Activated CD4-positive, alpha-beta memory T cell treated with anti-CD3 and anti-CD28 coated beads, Interleukin-2, amount 10 ng/mL, durations not matched to agents 7 days and 5 days (primary cell): ENCODE results near the gene SLC9C2. TPM values are rescaled to one million over a fixed set of nuclear protein-coding genes. Genes with fewer than 3 reads are reported as not detected.
A peak's percentile ranks its signal among the peaks of the same experiment; 100 is the strongest.
"Not testable (repeated sequence)": the region's sequence is repeated elsewhere in the genome, so short reads cannot be mapped to it uniquely, and the experiment has no call there.

ENCODE experiments used
- CTCF ChIA-PET: fragments of 350-600 bp; sonication (Branson Sonifier 250); formaldehyde crosslinking; loops from one replicate; lab custom pipeline; 2021; ENCODE audit warnings: antibody characterized with exemption, inconsistent platforms; lab: Charles Lee
- POLR2A ChIA-PET: fragments of 350-600 bp; sonication (Branson Sonifier 250); formaldehyde crosslinking; loops from one replicate; lab custom pipeline; 2021; ENCODE audit warnings: antibody characterized with exemption; lab: Charles Lee
- DNase-seq: peaks from one replicate; pipeline ENCODE4 v3.0.0-alpha.2; 2020
- H3K27ac Mint-ChIP-seq: one replicate; pipeline ENCODE4 v1.8.0; 2021; ENCODE audit warnings: mild to moderate bottlenecking, mixed read lengths
- H3K27me3 Mint-ChIP-seq: one replicate; pipeline ENCODE4 v1.8.0; 2021; ENCODE audit warnings: mixed read lengths
- H3K36me3 Mint-ChIP-seq: one replicate; pipeline ENCODE4 v1.8.0; 2021; ENCODE audit warnings: low read depth, mixed read lengths
- H3K4me1 Mint-ChIP-seq: one replicate; pipeline ENCODE4 v1.8.0; 2021; ENCODE audit warnings: mixed read lengths
- H3K4me3 Mint-ChIP-seq: one replicate; pipeline ENCODE4 v1.8.0; 2021; ENCODE audit warnings: mild to moderate bottlenecking, mixed read lengths
- H3K9me3 Mint-ChIP-seq: one replicate; pipeline ENCODE4 v1.8.0; 2021; ENCODE audit warnings: mixed read lengths
- total RNA-seq, 2 experiments: library from RNA; stranded (reverse); gene quantifications; one replicate each; pipeline ENCODE4 v1.2.3, GENCODE V29; 2021

SLC9C2 gene
- total RNA-seq, 2 experiments from 2014 or later, result not detected

DNA sequence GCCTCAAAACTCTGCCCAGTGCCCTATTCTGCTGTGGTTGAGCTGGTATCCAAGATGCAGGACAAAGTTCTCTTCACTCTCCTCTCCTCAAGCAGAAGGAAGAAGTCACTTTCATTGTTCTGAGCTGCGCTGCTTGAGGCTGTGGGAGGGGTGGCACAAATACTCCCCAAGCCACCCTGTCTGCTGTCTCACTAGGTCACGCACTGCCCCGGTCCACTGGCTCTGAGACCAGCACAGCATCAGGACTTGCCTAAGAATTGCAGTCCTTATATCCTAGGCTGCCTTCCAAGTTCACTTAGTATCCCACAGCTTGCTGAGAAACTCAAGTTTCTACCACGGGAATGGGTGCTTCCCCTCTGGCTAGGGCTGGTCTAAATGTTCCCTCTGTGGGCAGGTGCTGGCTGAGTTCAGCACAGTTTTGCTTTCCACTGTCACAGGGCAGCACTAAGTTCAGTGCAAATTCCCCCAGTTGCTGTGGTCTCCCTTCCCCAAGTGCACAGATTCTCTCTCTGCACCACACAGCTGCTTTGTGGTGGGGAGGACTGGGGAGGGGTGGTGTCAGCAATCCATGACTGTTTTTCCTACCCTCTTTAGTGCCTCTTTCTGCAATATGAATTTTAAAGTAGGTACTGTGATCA lies 32.4 kb downstream of the SLC9C2 start:
- no peak overlapping the region for H3K27ac Mint-ChIP-seq
- peaks cover 18% of the 10 kb centered on the region for H3K27me3 Mint-ChIP-seq
- DNase-seq, result no peak
- ChIA-PET POLR2A (no interaction called here), CTCF (no interaction called here)
- H3K4me1 Mint-ChIP-seq, result no peaks in the 10 kb centered on the region
- no peak overlapping the region for H3K4me3 Mint-ChIP-seq
- no peaks in the 10 kb centered on the region for H3K36me3 Mint-ChIP-seq
- H3K9me3 Mint-ChIP-seq, result peaks cover 8% of the 10 kb centered on the region

DNA sequence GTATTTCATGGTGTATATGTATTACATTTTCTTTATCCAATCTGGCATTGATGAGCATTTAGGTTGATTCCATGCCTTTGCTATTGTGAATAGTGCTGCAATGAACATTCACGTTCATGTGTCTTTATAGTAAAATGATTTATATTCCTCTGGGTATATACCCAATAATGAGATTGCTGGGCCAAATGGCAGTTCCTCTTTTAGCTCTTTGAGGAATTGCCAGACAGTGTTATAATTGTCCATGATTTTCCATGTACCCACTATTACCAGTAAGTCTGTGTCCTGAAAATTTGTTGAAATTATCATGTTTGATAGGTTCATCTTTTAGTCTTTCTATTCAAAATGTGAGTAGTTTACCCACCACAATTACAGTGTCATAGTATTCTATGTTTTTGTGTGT lies 34.4 kb downstream of the SLC9C2 start:
- H3K4me3 Mint-ChIP-seq, result no peak overlapping the region
- no peak for DNase-seq
- peaks cover 10% of the 10 kb centered on the region for H3K9me3 Mint-ChIP-seq
- POLR2A ChIA-PET, result no interaction called here
- no peak overlapping the region for H3K27ac Mint-ChIP-seq
- H3K36me3 Mint-ChIP-seq, result no peaks in the 10 kb centered on the region
- H3K27me3 Mint-ChIP-seq, result peaks cover 26% of the 10 kb centered on the region
- H3K4me1 Mint-ChIP-seq, result no peaks in the 10 kb centered on the region
- CTCF ChIA-PET, result no interaction called here

DNA sequence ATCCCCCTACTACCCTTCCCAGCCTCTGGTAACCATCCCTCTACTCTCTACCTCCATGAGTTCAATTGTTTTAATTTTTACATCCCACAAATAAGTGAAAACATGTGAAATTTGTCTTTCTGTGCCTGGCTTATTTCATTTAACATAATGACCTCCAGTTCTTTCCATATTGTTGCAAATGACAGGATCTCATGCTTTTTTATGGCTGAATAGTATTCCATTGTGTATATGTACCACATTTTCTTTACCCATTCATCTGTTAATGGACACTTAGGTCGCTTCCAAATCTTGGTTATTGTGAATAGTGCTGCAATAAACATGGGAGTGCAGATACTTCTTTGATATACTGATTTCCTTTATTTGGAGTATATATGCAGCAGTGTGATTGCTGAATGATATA lies 39.0 kb downstream of the SLC9C2 start:
- POLR2A ChIA-PET, H3K9me3 Mint-ChIP-seq, H3K36me3 Mint-ChIP-seq: not testable (repeated sequence)

DNA sequence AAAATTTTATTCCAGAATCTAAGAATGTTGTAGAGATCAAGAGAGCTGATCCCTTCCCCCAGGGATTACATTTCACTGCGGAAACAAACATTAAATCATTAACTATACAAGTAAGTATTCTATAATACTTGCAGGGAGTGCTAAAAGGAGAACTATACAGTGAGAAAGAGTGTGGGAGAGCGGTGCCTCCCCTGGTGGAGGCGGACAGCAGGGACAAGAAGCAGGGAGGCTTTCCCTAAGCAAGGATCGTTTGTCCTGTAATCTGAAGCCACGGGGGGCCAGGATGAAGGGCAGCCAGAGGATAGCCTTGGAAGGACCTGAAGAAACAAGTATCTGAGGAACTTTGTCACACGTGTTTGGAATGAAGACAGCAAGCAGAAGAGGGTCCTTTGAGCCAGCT lies 40.1 kb downstream of the SLC9C2 start:
- Mint-ChIP-seq H3K27ac (no peak overlapping the region), H3K27me3 (peaks cover 23% of the 10 kb centered on the region), H3K36me3 (no peaks in the 10 kb centered on the region), H3K4me3 (no peak overlapping the region), H3K9me3 (peaks cover 6% of the 10 kb centered on the region), H3K4me1 (no peaks in the 10 kb centered on the region)
- no peak for DNase-seq
- CTCF ChIA-PET, result no interaction called here
- POLR2A ChIA-PET, result no interaction called here

More for the DNA sequence above, 39.0 kb downstream of the SLC9C2 start:
- H3K27ac Mint-ChIP-seq, DNase-seq, H3K4me1 Mint-ChIP-seq, CTCF ChIA-PET, H3K4me3 Mint-ChIP-seq: not testable (repeated sequence)
- H3K27me3 Mint-ChIP-seq, result peaks cover 23% of the 10 kb centered on the region

DNA sequence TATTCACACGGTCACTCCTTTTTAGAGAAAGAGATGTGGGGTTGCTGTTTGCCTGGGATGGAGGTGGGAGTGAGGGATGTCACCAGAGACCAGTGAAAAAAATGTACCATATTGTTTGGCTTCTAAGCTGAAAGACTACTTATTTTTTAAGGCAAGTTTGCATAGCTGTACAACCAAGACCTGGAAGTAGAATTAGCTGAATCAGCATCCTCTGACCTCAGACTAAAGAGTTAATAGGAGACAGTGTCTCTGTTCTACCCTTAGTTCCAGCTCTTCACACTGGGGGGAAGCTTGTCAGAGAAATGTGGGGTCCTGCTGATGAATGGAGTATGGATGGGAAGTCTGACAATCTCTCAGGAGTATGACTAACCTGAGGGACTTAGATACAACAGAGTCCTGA lies 41.6 kb downstream of the SLC9C2 start:
- POLR2A ChIA-PET, result no interaction called here
- H3K27me3 Mint-ChIP-seq, result peaks cover 11% of the 10 kb centered on the region
- peaks cover 6% of the 10 kb centered on the region for H3K9me3 Mint-ChIP-seq
- H3K36me3 Mint-ChIP-seq, result no peaks in the 10 kb centered on the region
- no peaks in the 10 kb centered on the region for H3K4me1 Mint-ChIP-seq
- CTCF ChIA-PET, result no interaction called here
- DNase-seq, result no peak
- H3K4me3 Mint-ChIP-seq, result no peak overlapping the region
- H3K27ac Mint-ChIP-seq, result no peak overlapping the region

DNA sequence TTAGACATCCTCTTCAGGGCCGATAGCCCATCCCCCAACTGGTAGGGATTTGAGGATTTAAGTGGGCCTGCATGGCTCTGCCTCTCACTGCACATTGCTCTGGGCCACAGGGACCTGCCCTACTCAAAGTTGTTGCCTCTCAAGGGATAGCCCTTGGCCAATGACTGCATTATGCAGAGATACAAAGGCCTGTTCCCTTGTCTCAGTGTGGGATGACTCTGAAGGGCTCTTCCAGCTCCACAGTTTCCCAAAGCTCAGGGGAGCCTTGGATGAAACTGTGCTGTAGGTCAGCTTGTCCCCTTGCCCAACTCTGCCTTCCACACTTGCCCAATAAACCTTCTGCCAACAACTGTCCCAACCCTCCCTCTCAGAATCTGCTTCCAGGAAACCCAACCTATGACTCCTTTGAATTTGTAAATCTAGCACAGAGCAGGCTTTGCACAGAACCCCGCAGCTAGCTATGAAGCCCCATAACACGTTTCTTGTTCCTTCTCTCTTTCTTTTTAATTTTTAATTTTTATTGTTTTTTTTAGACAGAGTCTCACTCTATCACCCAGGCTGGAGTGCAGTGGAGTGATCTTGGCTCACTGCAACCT lies 42.5 kb downstream of the SLC9C2 start:
- no peak for DNase-seq
- H3K9me3 Mint-ChIP-seq, result peaks cover 2% of the 10 kb centered on the region
- ChIA-PET CTCF (no interaction called here), POLR2A (no interaction called here)
- no peak overlapping the region for H3K4me3 Mint-ChIP-seq
- H3K36me3 Mint-ChIP-seq, result no peaks in the 10 kb centered on the region
- no peak overlapping the region for H3K27ac Mint-ChIP-seq
- H3K4me1 Mint-ChIP-seq, result no peaks in the 10 kb centered on the region
- H3K27me3 Mint-ChIP-seq, result peaks cover 8% of the 10 kb centered on the region

DNA sequence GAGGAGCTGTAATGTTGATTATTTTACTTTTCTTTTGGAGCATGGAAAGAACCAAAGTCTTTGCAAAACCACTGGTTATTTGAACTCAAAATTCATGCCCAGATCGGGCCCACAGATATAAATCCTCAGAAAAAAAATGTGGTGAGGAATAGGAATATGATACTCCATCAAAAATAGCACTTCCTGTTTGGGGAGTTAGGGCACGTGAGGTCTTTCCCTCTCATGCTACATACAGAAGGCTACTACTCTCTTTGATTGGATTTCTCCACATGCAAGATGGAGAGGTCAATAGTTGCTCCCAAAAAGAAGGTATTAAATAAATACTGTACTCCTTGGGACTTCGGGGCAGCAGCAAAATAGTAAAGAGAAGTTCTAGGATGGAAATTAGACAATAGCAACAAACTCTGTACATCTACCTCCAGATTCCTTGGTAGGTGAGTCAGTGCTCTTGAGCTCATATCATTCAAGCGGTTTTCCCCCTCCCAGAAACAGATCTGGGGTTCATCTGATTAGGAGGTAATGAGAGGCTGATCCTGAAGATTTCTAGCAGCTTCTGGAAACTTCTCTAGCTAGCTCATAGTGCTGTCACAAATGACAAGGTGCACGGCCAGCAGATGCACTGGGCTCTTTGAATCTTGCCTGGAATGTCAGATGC lies 47.1 kb downstream of the SLC9C2 start:
- ChIA-PET CTCF (no interaction called here), POLR2A (interaction anchor here (1.5 kb wide), 1 partner anchor 268 kb away, joined by 3 read pairs; no protein-coding TSS in a partner anchor)
- Mint-ChIP-seq H3K27ac (no peak overlapping the region), H3K9me3 (no peaks in the 10 kb centered on the region), H3K36me3 (no peaks in the 10 kb centered on the region), H3K27me3 (no peaks in the 10 kb centered on the region), H3K4me3 (no peak overlapping the region), H3K4me1 (peaks cover 23% of the 10 kb centered on the region)
- no peak for DNase-seq

DNA sequence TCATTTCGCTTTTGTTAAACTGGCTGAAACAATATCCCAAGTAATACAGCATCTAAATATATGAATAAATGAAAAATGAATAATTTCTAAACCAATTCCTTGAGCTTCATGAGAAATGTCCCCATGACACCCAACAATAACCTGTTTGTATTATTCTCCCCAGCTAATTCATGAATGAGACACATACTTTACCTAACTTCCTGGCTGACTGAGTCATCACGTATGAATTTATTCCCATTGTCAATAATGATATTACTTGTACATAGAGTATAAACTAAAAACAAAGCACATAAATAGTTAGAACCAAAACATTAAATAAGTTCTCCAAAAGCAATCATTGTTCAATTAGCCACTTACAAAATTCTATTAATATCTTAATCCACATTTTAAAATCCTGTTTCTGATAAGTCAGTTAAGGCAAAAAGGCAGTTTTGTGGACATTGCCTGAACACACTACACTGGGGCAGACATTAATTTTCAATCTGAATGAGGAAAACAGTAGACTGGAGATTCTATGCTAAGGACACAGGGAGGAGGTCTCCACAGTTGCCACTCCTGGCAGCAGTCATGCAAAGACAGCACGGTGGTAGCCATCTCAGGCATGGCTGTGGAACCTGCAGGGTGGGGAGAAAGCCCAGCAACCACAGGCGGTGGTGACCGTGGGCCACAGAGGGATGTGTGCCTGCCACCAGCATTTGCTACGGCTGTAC lies 48.2 kb downstream of the SLC9C2 start:
- H3K27ac Mint-ChIP-seq, result no peak overlapping the region
- no peak overlapping the region for H3K4me3 Mint-ChIP-seq
- DNase-seq, result no peak
- no peaks in the 10 kb centered on the region for H3K36me3 Mint-ChIP-seq
- POLR2A ChIA-PET, result interaction anchor here (1.5 kb wide), 1 partner anchor 269 kb away, joined by 3 read pairs; no protein-coding TSS in a partner anchor
- CTCF ChIA-PET, result no interaction called here
- peaks cover 31% of the 10 kb centered on the region for H3K4me1 Mint-ChIP-seq
- no peaks in the 10 kb centered on the region for H3K9me3 Mint-ChIP-seq
- H3K27me3 Mint-ChIP-seq, result no peaks in the 10 kb centered on the region

DNA sequence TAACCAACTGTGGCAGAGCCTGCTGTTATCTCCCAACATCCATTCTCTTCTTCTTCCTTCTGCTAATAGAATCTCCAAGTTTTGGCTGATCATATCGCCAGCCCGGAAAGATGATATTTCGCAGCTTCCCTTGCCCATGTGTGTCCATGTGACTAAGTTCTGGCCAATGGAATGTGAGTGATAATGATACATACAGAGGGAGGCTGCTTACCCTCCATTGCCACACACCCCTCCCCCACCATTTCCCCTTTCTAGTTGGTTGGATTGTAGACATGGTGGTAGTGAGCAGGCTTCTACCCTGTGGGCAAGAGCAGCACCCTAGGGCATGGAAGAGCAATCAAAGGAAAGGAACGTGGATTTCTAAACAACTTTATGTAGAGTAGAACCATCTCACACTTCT lies 48.8 kb downstream of the SLC9C2 start:
- ChIA-PET POLR2A (no interaction called here), CTCF (no interaction called here)
- H3K36me3 Mint-ChIP-seq, result no peaks in the 10 kb centered on the region
- H3K4me3 Mint-ChIP-seq, result no peak overlapping the region
- H3K4me1 Mint-ChIP-seq, result peaks cover 33% of the 10 kb centered on the region
- no peaks in the 10 kb centered on the region for H3K9me3 Mint-ChIP-seq
- no peaks in the 10 kb centered on the region for H3K27me3 Mint-ChIP-seq
- H3K27ac Mint-ChIP-seq, result no peak overlapping the region
- no peak for DNase-seq

DNA sequence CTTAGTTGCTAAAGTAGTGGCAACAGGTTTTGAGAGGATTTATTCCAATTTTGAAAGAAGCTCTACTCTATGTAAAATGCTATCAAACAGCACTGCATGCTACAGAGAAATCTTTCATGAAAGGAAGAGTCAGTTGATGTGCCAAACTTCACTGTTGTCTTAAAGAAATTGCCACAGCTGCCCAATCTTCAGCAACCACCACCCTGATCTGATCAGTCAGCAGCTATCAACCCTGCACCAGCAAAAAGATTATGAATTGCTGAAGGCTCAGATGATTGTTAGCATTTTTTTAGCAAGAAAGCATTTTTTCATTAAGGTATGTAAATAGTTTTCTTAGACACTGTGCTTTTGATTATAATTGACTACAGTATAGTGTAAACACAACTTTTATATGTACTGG lies 49.6 kb downstream of the SLC9C2 start:
- Mint-ChIP-seq H3K9me3 (no peaks in the 10 kb centered on the region), H3K27ac (no peak overlapping the region), H3K4me3 (no peak overlapping the region), H3K4me1 (peaks cover 33% of the 10 kb centered on the region), H3K27me3 (no peaks in the 10 kb centered on the region), H3K36me3 (no peaks in the 10 kb centered on the region)
- ChIA-PET POLR2A (no interaction called here), CTCF (no interaction called here)
- DNase-seq, result no peak

DNA sequence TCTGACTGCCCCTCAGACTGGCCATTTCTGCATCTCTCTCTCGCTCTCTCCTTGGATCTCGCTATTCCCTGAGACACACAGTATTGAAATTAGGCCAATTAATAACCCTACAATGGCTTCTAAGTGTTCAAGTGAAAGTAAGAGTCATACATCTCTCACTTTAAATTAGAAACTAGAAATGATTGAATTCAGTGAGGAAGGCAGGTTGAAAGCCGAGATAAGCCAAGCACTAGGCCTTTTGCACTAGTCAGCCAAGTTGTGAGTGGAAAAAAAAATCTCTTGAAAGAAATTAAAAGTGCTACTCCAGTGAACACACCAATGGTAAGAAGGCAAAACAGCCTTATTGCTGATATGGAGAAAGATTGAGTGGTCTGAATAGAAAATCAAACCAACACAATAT lies 51.2 kb downstream of the SLC9C2 start:
- Mint-ChIP-seq H3K36me3 (no peaks in the 10 kb centered on the region), H3K27me3 (no peaks in the 10 kb centered on the region), H3K27ac (peak overlapping the region; percentile 79), H3K9me3 (no peaks in the 10 kb centered on the region), H3K4me3 (no peak overlapping the region), H3K4me1 (peaks cover 33% of the 10 kb centered on the region)
- ChIA-PET CTCF (no interaction called here), POLR2A (interaction anchor here (0.9 kb wide), 1 partner anchor 272 kb away, joined by 3 read pairs; no protein-coding TSS in a partner anchor)
- no peak for DNase-seq

DNA sequence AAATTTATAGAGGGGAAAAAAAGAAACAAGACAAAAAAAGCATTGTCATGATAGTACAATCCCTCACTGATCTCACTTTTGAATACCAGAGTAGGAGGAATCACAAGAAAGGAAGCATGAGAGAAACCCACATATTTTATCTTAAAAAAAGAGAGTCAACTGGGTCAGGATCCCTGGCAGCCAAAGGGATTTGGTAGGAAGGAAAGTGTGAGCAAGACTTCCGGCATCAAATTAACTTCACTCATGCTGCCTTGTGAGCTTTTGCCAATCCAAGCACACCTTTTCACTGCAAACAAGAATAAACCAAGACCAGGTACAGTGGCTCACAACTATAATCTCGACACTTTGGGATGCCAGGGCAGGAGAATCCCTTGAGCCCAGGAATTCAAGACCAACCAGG lies 53.1 kb downstream of the SLC9C2 start:
- no peaks in the 10 kb centered on the region for H3K27me3 Mint-ChIP-seq
- CTCF ChIA-PET, result interaction anchor here (1.0 kb wide), 1 partner anchor 165 kb away, joined by 3 read pairs; the partner anchor contains the start of gene KLHL20
- no peaks in the 10 kb centered on the region for H3K36me3 Mint-ChIP-seq
- H3K9me3 Mint-ChIP-seq, result no peaks in the 10 kb centered on the region
- H3K27ac Mint-ChIP-seq, result no peak overlapping the region
- no peak for DNase-seq
- H3K4me3 Mint-ChIP-seq, result no peak overlapping the region
- POLR2A ChIA-PET, result interaction anchor here (1.7 kb wide), 1 partner anchor 72 kb away, joined by 9 read pairs; the partner anchor contains the start of gene PRDX6
- H3K4me1 Mint-ChIP-seq, result peaks cover 33% of the 10 kb centered on the region

DNA sequence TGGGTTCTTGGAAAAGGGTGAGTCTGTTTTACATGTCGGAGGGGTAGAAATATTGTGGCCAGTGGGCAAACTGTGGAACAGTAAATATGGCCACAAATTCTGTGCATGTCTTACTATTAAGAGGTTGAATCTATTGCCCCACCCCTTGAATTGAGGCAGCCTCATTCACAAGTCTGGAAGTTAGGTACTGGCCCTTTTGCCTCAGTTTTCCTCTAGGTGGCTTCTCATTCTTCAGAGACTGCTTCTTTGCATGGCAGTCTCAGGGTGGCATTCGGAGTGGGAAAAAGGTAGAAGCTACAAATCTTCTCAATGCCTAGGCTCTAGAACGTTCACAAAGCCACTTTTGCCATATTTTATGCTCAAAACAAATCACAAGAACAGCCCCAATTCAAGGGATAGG lies 57.2 kb downstream of the SLC9C2 start:
- H3K4me1 Mint-ChIP-seq, result peaks cover 9% of the 10 kb centered on the region
- POLR2A ChIA-PET, result no interaction called here
- no peak overlapping the region for H3K4me3 Mint-ChIP-seq
- CTCF ChIA-PET, result no interaction called here
- H3K9me3 Mint-ChIP-seq, result no peaks in the 10 kb centered on the region
- H3K27ac Mint-ChIP-seq, result no peak overlapping the region
- no peaks in the 10 kb centered on the region for H3K36me3 Mint-ChIP-seq
- no peak for DNase-seq
- no peaks in the 10 kb centered on the region for H3K27me3 Mint-ChIP-seq
